Measurements from ENCODE around the gene DIP2C.

DNA sequence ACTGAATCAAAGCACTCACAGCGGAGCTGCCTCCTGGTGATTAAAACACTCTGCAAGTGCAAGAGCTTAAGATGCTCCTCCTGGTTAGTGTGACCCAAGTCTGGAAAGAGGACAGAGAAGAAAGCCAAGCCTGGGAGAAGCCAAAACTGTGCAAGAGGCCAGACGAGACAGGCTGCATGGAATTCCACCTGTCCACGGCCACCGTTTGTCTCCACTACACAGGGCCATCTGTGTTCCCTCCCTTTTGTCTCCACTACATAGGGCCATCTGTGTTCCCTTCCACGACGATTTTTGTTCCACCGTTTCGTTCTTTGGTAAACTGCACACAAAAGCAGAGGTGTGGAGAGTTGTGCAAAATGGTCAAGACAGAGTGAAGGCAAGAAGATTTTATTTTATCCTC is 233.0 kb downstream of the DIP2C start:
- TF ChIP-seq, protein P1, sequence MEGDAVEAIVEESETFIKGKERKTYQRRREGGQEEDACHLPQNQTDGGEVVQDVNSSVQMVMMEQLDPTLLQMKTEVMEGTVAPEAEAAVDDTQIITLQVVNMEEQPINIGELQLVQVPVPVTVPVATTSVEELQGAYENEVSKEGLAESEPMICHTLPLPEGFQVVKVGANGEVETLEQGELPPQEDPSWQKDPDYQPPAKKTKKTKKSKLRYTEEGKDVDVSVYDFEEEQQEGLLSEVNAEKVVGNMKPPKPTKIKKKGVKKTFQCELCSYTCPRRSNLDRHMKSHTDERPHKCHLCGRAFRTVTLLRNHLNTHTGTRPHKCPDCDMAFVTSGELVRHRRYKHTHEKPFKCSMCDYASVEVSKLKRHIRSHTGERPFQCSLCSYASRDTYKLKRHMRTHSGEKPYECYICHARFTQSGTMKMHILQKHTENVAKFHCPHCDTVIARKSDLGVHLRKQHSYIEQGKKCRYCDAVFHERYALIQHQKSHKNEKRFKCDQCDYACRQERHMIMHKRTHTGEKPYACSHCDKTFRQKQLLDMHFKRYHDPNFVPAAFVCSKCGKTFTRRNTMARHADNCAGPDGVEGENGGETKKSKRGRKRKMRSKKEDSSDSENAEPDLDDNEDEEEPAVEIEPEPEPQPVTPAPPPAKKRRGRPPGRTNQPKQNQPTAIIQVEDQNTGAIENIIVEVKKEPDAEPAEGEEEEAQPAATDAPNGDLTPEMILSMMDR (IDR thresholded peaks at IDR 0.05), result no peak
- no peak for TF ChIP-seq POLR2A (IDR thresholded peaks at IDR 0.05)
